ENCODE results near the gene MFF.

MFF gene

DNA sequence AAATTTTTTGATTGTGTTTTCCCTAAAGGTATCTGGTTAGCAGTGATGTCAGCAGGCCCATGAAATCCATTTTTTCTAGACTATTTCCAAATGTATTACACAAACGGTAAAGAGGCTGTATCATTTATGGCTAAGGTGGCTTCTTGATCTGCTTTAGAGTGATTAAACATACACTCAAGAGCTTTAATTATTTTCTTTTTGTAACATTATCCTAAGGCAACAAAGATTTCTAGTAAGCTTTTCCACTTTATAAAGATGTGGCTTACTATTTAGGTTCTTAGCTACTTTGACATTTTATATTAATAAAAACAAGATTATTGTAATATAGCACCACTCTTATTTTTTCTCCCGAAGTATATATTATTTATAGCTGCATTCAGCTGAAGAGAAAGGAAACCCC, 16.5 kb downstream of the MFF start:
- no peak for TF ChIP-seq CTCF (IDR thresholded peaks at IDR 0.05; ENCODE audit: control insufficient read depth, insufficient read depth, low read depth, low read length, missing control alignments)
- no peak overlapping the region for H3K4me3 ChIP-seq (ENCODE audit: control insufficient read depth, low read depth, low read length)
- no peak for DNase-seq (ENCODE audit: low read depth)

DNA sequence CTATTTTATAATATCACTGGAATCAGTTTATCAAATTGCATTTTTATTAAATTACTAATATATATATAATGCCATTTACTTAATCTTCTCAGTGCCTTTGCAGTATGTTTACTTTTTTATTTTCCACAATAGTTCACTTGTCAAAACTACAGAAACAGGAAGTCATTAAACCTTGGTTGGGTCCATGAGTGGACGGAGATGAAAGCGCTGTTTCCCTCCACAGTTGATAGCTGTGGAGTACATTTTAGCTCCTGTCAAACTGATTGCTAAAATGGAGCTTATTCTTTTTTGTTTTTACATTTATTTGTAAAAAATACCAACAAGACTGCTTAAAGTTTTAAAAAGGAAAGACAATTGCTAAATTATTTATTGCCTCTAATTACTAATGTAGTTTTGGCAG, 19.2 kb downstream of the MFF start:
- no peak for TF ChIP-seq CTCF (IDR thresholded peaks at IDR 0.05; ENCODE audit: control insufficient read depth, insufficient read depth, low read depth, low read length, missing control alignments)
- no peak overlapping the region for H3K4me3 ChIP-seq (ENCODE audit: control insufficient read depth, low read depth, low read length)
- DNase-seq (ENCODE audit: low read depth), result no peak

- H3K4me3 ChIP-seq (ENCODE audit: control insufficient read depth, low read depth, low read length), result no peak overlapping the region
- no peak for TF ChIP-seq CTCF (IDR thresholded peaks at IDR 0.05; ENCODE audit: control insufficient read depth, insufficient read depth, low read depth, low read length, missing control alignments)
- no peak for DNase-seq (ENCODE audit: low read depth)
Measured at GRCh38 chr2:227347117-227347516, 22.1 kb downstream of the MFF start.

- TF ChIP-seq CTCF (IDR thresholded peaks at IDR 0.05; ENCODE audit: control insufficient read depth, insufficient read depth, low read depth, low read length, missing control alignments), result no peak
- no peak overlapping the region for H3K4me3 ChIP-seq (ENCODE audit: control insufficient read depth, low read depth, low read length)
- DNase-seq (ENCODE audit: low read depth), result no peak
Measured at GRCh38 chr2:227348324-227348723, 23.3 kb downstream of the MFF start.

GRCh38 chr2:227349989-227350612, 25.1 kb downstream of the MFF start:
- TF ChIP-seq CTCF (IDR thresholded peaks at IDR 0.05; ENCODE audit: control insufficient read depth, insufficient read depth, low read depth, low read length, missing control alignments), result no peak
- no peak overlapping the region for H3K4me3 ChIP-seq (ENCODE audit: control insufficient read depth, low read depth, low read length)
- no peak for DNase-seq (ENCODE audit: low read depth)

DNA sequence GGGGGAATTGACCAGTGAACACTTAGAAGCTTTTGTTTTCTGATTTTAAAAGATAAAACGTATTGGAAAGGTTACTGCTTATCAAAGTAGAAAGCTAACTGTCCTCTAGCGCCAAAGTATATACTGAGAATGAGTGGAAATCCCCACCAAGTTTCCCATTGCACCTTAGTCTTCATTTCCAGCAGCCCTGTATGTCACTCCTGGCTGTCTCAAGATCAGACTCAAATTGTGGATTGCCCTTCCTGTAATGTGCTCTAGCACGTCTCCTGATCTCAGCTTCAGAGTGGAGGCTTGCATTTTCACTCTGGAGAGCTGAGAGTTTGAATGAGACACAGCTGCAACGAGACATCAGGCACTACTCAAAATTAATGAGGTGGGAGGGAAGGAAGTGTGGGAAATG, 26.6 kb downstream of the MFF start:
- TF ChIP-seq CTCF (IDR thresholded peaks at IDR 0.05; ENCODE audit: control insufficient read depth, insufficient read depth, low read depth, low read length, missing control alignments), result no peak
- H3K4me3 ChIP-seq (ENCODE audit: control insufficient read depth, low read depth, low read length), result no peak overlapping the region
- DNase-seq (ENCODE audit: low read depth), result no peak

- H3K4me3 ChIP-seq (ENCODE audit: control insufficient read depth, low read depth, low read length), result no peak overlapping the region
- TF ChIP-seq CTCF (IDR thresholded peaks at IDR 0.05; ENCODE audit: control insufficient read depth, insufficient read depth, low read depth, low read length, missing control alignments), result no peak
- DNase-seq (ENCODE audit: low read depth), result no peak
Measured at GRCh38 chr2:227360351-227360750, 35.3 kb downstream of the MFF start.
